HepG2 (cell line): ENCODE results near the gene IQCE. TPM values are rescaled to one million over a fixed set of nuclear protein-coding genes. Genes with fewer than 3 reads are reported as not detected.

Experiments
- AGO1 ChIP-seq: fragments of 200-400 bp; formaldehyde crosslinking; IDR thresholded peaks from 2 replicates; pipeline ENCODE4 v1.6.1; 2017; ENCODE audit warnings: mild to moderate bottlenecking, low read depth, low read length, moderate library complexity; ENCODE audit not compliant: poor library complexity, severe bottlenecking
- ATM ChIP-seq: fragments of 450-650 bp; IDR thresholded peaks from 2 replicates; pipeline ENCODE4 v1.7.1; 2017; ENCODE audit warnings: mild to moderate bottlenecking, borderline replicate concordance
- GATA4 ChIP-seq: sonication (generic); IDR thresholded peaks from 2 replicates; pipeline ENCODE4 v1.6.1; 2016; ENCODE audit warnings: antibody characterized with exemption, low read depth, borderline replicate concordance
- GLI4 ChIP-seq: sonication (generic); formaldehyde crosslinking; IDR thresholded peaks from 2 replicates; pipeline ENCODE4 v1.5.1; 2020; ENCODE audit warnings: missing genetic modification reagents, mild to moderate bottlenecking, moderate library complexity, borderline replicate concordance
- HNRNPLL ChIP-seq: fragments of 200-400 bp; formaldehyde crosslinking; IDR thresholded peaks from 2 replicates; pipeline ENCODE4 v1.6.1; 2017; ENCODE audit warnings: mild to moderate bottlenecking, low read depth, low read length; ENCODE audit not compliant: poor library complexity, severe bottlenecking
- ISL2 ChIP-seq: sonication (generic); formaldehyde crosslinking; IDR thresholded peaks from 2 replicates; pipeline ENCODE4 v1.5.0; 2020; ENCODE audit warnings: missing genetic modification reagents
- KDM5B ChIP-seq: sonication (generic); formaldehyde crosslinking; IDR thresholded peaks from 2 replicates; pipeline ENCODE4 v1.4.0; 2020; ENCODE audit warnings: missing genetic modification reagents, mild to moderate bottlenecking, borderline replicate concordance
- RELA ChIP-seq: sonication (generic); formaldehyde crosslinking; IDR thresholded peaks from 2 replicates; pipeline ENCODE4 v1.4.0; 2020; ENCODE audit warnings: missing genetic modification reagents
- SETDB1 ChIP-seq: sonication (generic); formaldehyde crosslinking; IDR thresholded peaks from 2 replicates; pipeline ENCODE4 v1.5.1; 2020; ENCODE audit warnings: missing genetic modification reagents, mild to moderate bottlenecking, borderline replicate concordance
- SKI ChIP-seq: fragments of 450-650 bp; IDR thresholded peaks from one replicate; pipeline ENCODE4 v1.6.1; 2018; ENCODE audit warnings: mild to moderate bottlenecking; ENCODE audit not compliant: partially characterized antibody
- SNAI1 ChIP-seq: sonication (generic); formaldehyde crosslinking; IDR thresholded peaks from 2 replicates; pipeline ENCODE4 v1.5.0; 2020; ENCODE audit warnings: mild to moderate bottlenecking, missing genetic modification reagents, borderline replicate concordance
- TAF1 ChIP-seq: sonication (generic); formaldehyde crosslinking; IDR thresholded peaks from 2 replicates; pipeline ENCODE4 v1.4.0; 2020; ENCODE audit warnings: missing genetic modification reagents
- ZFX ChIP-seq: sonication (generic); formaldehyde crosslinking; IDR thresholded peaks from 2 replicates; pipeline ENCODE4 v1.4.0; 2020; ENCODE audit warnings: mild to moderate bottlenecking, low read depth, missing genetic modification reagents, moderate library complexity
- ZNF121 ChIP-seq: sonication (generic); formaldehyde crosslinking; IDR thresholded peaks from 2 replicates; pipeline ENCODE4 v1.5.0; 2020; ENCODE audit warnings: mild to moderate bottlenecking, missing genetic modification reagents
- ZNF230 ChIP-seq: sonication (generic); formaldehyde crosslinking; IDR thresholded peaks from 2 replicates; pipeline ENCODE4 v1.4.0; 2020; ENCODE audit warnings: mild to moderate bottlenecking, missing genetic modification reagents
- ZNF251 ChIP-seq: sonication (generic); formaldehyde crosslinking; IDR thresholded peaks from 2 replicates; pipeline ENCODE4 v1.9.0; 2021; ENCODE audit warnings: mild to moderate bottlenecking, missing genetic modification reagents
- ZNF629 ChIP-seq: sonication (generic); formaldehyde crosslinking; conservative IDR thresholded peaks from 2 replicates; pipeline ENCODE4 v1.5.0; 2020; ENCODE audit warnings: missing genetic modification reagents
- ZNF660 ChIP-seq: sonication (generic); formaldehyde crosslinking; IDR thresholded peaks from 2 replicates; pipeline ENCODE4 v1.5.1; 2020; ENCODE audit warnings: mild to moderate bottlenecking, low read depth, missing genetic modification reagents, borderline replicate concordance
- ZNF710 ChIP-seq: sonication (generic); formaldehyde crosslinking; IDR thresholded peaks from 2 replicates; pipeline ENCODE4 v1.5.0; 2020; ENCODE audit warnings: mild to moderate bottlenecking, missing genetic modification reagents, borderline replicate concordance
- ZNF724P ChIP-seq: sonication (generic); formaldehyde crosslinking; IDR thresholded peaks from 2 replicates; pipeline ENCODE4 v1.8.0; 2022; ENCODE audit warnings: missing genetic modification reagents, borderline replicate concordance
- ZNF75D ChIP-seq: sonication (generic); formaldehyde crosslinking; IDR thresholded peaks from 2 replicates; pipeline ENCODE4 v1.8.1; 2023; ENCODE audit warnings: missing genetic modification reagents, mild to moderate bottlenecking, borderline replicate concordance
- ZSCAN12 ChIP-seq: sonication (generic); formaldehyde crosslinking; IDR thresholded peaks from 2 replicates; pipeline ENCODE4 v1.9.0; 2021; ENCODE audit warnings: mild to moderate bottlenecking, missing genetic modification reagents
- polyA plus RNA-seq, 8 experiments: library from polyadenylated mRNA; depleted of rRNA in 3 of 8; stranded (reverse) in 7 of 8; unstranded in 1 of 8; fragments of >200 nt; fragmentation: Illumina TruSeq in 4 of 8; extraction: Trizol in 4 of 8; gene quantifications; 2 replicates each; pipeline versions ENCODE4 v1.2.1 to v1.2.3, GENCODE V29; 2011 to 2016; ENCODE audit warnings: low read depth in 4 of 8, missing spikeins in 1 of 8, mixed read lengths in 1 of 8; ENCODE audit not compliant: insufficient read depth in 1 of 8
- total RNA-seq, 5 experiments: library from RNA; depleted of rRNA; stranded (reverse); fragments of >200 nt; fragmentation: Illumina TruSeq; extraction: Trizol; gene quantifications; 2 replicates each; pipeline ENCODE4 v1.2.3, GENCODE V29; 2016; ENCODE audit warnings: low read depth in 1 of 5
- TF ChIP-seq, protein P1 (sequence below): sonication (generic); formaldehyde crosslinking; IDR thresholded peaks from 2 replicates; pipeline ENCODE4 v1.5.0; 2020; ENCODE audit warnings: missing genetic modification reagents
- TF ChIP-seq, protein P2 (sequence below): sonication (generic); formaldehyde crosslinking; IDR thresholded peaks from 2 replicates; pipeline ENCODE4 v1.8.0; 2022; ENCODE audit warnings: missing genetic modification reagents, mild to moderate bottlenecking, moderate library complexity, borderline replicate concordance

IQCE gene
- total and polyA plus RNA-seq, 2 of the 13 experiments (the other 11 are each of a cell fraction or from before 2014, with no cell fraction given), result 1.5 to 2.5 TPM

DNA sequence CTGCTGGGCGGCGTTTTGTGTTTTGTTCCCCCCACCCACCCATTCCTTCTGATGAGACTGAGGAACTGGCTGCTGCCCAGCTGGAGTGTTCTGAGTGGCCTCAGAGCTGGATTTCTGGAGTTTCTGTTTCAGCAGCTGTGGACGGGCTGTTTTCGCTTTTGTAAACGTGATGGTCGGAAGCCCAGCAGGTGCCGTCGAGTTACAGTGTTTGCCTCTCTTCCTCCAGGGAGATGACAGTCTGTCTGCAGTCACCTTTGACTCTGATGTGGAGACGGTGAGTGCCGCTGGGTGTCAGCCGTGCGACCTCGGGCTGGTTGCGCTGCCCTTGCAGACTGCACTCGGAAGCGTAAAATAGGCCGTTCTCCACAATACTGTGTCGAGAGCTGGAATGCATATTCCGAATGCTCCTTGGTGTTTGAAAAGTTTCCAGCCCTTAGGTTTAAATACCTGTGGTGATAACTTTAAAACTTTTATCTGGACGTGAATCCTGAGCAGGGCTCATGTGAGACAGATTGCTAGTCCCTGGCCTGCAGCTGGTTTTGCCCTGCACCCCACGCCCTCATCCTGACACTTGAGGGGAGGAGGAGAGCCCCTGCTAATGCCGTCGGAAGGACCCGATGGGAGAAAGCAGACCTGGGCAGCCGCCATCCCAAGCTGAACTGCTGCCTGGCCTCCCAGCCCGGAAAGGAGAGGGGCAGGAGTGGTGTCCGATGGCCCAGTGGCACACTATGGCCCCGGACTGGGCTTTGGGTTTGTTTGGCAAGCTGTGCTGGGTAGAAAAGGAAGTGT, 8.3 kb downstream of the IQCE start (continued):
- TF ChIP-seq ZNF724P (CRISPR knock-in tag), result 0 out of 2 replicates have a peak, but pooled peaks have one; percentile 69
- no peak for TF ChIP-seq ZNF75D (CRISPR knock-in tag)
- TF ChIP-seq ATM, result no peak
- TF ChIP-seq TAF1 (CRISPR knock-in tag), result no peak
- TF ChIP-seq SETDB1 (CRISPR knock-in tag), result no peak
- TF ChIP-seq, protein P1, sequence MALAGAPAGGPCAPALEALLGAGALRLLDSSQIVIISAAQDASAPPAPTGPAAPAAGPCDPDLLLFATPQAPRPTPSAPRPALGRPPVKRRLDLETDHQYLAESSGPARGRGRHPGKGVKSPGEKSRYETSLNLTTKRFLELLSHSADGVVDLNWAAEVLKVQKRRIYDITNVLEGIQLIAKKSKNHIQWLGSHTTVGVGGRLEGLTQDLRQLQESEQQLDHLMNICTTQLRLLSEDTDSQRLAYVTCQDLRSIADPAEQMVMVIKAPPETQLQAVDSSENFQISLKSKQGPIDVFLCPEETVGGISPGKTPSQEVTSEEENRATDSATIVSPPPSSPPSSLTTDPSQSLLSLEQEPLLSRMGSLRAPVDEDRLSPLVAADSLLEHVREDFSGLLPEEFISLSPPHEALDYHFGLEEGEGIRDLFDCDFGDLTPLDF (CRISPR knock-in tag), result no peak
- TF ChIP-seq AGO1, result no peak
- TF ChIP-seq ZNF251 (CRISPR knock-in tag), result no peak
- TF ChIP-seq SNAI1, result no peak
- no peak for TF ChIP-seq ZNF710 (CRISPR knock-in tag)
- no peak for TF ChIP-seq SKI
- TF ChIP-seq KDM5B (CRISPR knock-in tag), result peak; percentile 70; the same call in 1 of the 2 replicates
- no peak for TF ChIP-seq ISL2
- TF ChIP-seq ZFX (CRISPR knock-in tag), result peak; percentile 42; the same call in 1 of the 2 replicates
- TF ChIP-seq GLI4 (CRISPR knock-in tag), result no peak
- TF ChIP-seq GATA4, result no peak
- TF ChIP-seq, protein P2, sequence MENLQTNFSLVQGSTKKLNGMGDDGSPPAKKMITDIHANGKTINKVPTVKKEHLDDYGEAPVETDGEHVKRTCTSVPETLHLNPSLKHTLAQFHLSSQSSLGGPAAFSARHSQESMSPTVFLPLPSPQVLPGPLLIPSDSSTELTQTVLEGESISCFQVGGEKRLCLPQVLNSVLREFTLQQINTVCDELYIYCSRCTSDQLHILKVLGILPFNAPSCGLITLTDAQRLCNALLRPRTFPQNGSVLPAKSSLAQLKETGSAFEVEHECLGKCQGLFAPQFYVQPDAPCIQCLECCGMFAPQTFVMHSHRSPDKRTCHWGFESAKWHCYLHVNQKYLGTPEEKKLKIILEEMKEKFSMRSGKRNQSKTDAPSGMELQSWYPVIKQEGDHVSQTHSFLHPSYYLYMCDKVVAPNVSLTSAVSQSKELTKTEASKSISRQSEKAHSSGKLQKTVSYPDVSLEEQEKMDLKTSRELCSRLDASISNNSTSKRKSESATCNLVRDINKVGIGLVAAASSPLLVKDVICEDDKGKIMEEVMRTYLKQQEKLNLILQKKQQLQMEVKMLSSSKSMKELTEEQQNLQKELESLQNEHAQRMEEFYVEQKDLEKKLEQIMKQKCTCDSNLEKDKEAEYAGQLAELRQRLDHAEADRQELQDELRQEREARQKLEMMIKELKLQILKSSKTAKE (CRISPR knock-in tag), result no peak
- TF ChIP-seq ZNF629 (CRISPR knock-in tag), result no peak
- TF ChIP-seq ZNF660 (CRISPR knock-in tag), result no peak
- no peak for TF ChIP-seq ZSCAN12 (CRISPR knock-in tag)
- TF ChIP-seq ZNF121 (CRISPR knock-in tag), result no peak
- no peak for TF ChIP-seq ZNF230 (CRISPR knock-in tag)
- TF ChIP-seq RELA (CRISPR knock-in tag), result no peak
- peak; percentile 36 for TF ChIP-seq HNRNPLL
